K562 (cell line): ENCODE measurements around the gene ALDH3B2. TPM values are rescaled to one million over a fixed set of nuclear protein-coding genes. Genes with fewer than 3 reads are reported as not detected.
A peak's percentile ranks its signal among the peaks of the same experiment; 100 is the strongest.

Experiments used
- CEBPB ChIP-seq: fragments of 450-650 bp; IDR thresholded peaks from 2 replicates; pipeline ENCODE4 v1.6.1; 2016; ENCODE audit warnings: missing genetic modification characterization, missing compliant biosample characterization
- CXXC5 ChIP-seq: fragments of 250-450 bp; sonication (Bioruptor Pico); IDR thresholded peaks from 2 replicates; pipeline ENCODE4 v1.8.0; 2022; ENCODE audit warnings: inconsistent platforms, mild to moderate bottlenecking, moderate library complexity
- DPF2 ChIP-seq: fragments of 450-650 bp; IDR thresholded peaks from 2 replicates; pipeline ENCODE4 v1.6.1; 2016
- FOSL1 ChIP-seq: fragments of 200-800 bp; sonication (Bioruptor generic); conservative IDR thresholded peaks from 2 replicates; pipeline ENCODE4 v1.6.1; 2016; ENCODE audit warnings: missing genetic modification characterization, missing compliant biosample characterization
- RBBP5 ChIP-seq: fragments of 200-600 bp; sonication (generic); IDR thresholded peaks from 2 replicates; pipeline ENCODE4 v1.6.1; 2012; ENCODE audit warnings: borderline replicate concordance, mild to moderate bottlenecking, low read length, control low read depth, inconsistent platforms; ENCODE audit not compliant: insufficient read depth, poor library complexity, severe bottlenecking
- RBM22 ChIP-seq: fragments of 200-400 bp; formaldehyde crosslinking; IDR thresholded peaks from 2 replicates; pipeline ENCODE4 v1.6.1; 2018; ENCODE audit warnings: low read length, low read depth; ENCODE audit not compliant: poor library complexity, severe bottlenecking
- SNIP1 ChIP-seq: fragments of 450-650 bp; IDR thresholded peaks from 2 replicates; pipeline ENCODE4 v1.7.1; 2017; ENCODE audit warnings: low read depth, mild to moderate bottlenecking
- SNRNP70 ChIP-seq: fragments of 200-400 bp; formaldehyde crosslinking; optimal IDR thresholded peaks from 2 replicates; pipeline ENCODE3; 2017; ENCODE audit warnings: low read depth, low read length
- TAF1 ChIP-seq: IDR thresholded peaks from 2 replicates; pipeline ENCODE4 v1.6.1; 2011; ENCODE audit warnings: mild to moderate bottlenecking, low read length, moderate library complexity; ENCODE audit not compliant: insufficient read depth, control insufficient read depth, severe bottlenecking; ENCODE audit errors: extremely low read depth
- TSC22D4 ChIP-seq: fragments of 450-650 bp; IDR thresholded peaks from 2 replicates; pipeline ENCODE4 v1.6.1; 2016; ENCODE audit warnings: missing genetic modification characterization, missing biosample characterization, control low read depth
- XRCC3 ChIP-seq: fragments of 450-650 bp; IDR thresholded peaks from 2 replicates; pipeline ENCODE4 v1.6.1; 2017; ENCODE audit warnings: mild to moderate bottlenecking, moderate library complexity
- ZNF143 ChIP-seq: sonication (generic); formaldehyde crosslinking; IDR thresholded peaks from 2 replicates; pipeline ENCODE4 v1.9.0; 2022; ENCODE audit warnings: mild to moderate bottlenecking, missing genetic modification reagents
- ZNF699 ChIP-seq: fragments of 250-450 bp; sonication (Bioruptor Pico); IDR thresholded peaks from 2 replicates; pipeline ENCODE4 v1.8.0; 2021; ENCODE audit warnings: mild to moderate bottlenecking, moderate library complexity; ENCODE audit not compliant: insufficient replicate concordance
- polyA plus RNA-seq, 8 experiments: library from polyadenylated mRNA; depleted of rRNA in 4 of 8; stranded (reverse) in 5 of 8; unstranded in 3 of 8; fragments of >200 nt; fragmentation: Nextera tagmentation in 2 of 8; fragmentation: Illumina TruSeq in 1 of 8; extraction: Ambion mirVana in 2 of 8; extraction: Trizol in 1 of 8; gene quantifications; 2 replicates each; pipeline versions ENCODE4 v1.2.1 to v1.2.3, GENCODE V29; 2011 to 2014; ENCODE audit warnings: inconsistent platforms in 1 of 8, missing spikeins in 1 of 8
- total RNA-seq, 7 experiments: library from RNA; depleted of rRNA in 6 of 7; stranded (reverse); fragments of >200 nt in 6 of 7; fragmentation: Illumina TruSeq in 2 of 7; extraction: Trizol in 2 of 7; gene quantifications; 2 replicates each; pipeline versions ENCODE4 v1.2.1 to v1.2.3, GENCODE V29; 2011 to 2021; ENCODE audit warnings: low replicate concordance in 1 of 7
- TF ChIP-seq, protein P1 (sequence below): fragments of 250-450 bp; sonication (Bioruptor Pico); IDR thresholded peaks from 2 replicates; pipeline ENCODE4 v1.4.0; 2020; ENCODE audit warnings: mild to moderate bottlenecking, moderate library complexity
- TF ChIP-seq, protein P2 (sequence below): sonication (generic); formaldehyde crosslinking; IDR thresholded peaks from 2 replicates; pipeline ENCODE4 v1.8.0; 2022; ENCODE audit warnings: mild to moderate bottlenecking, missing genetic modification reagents
- TF ChIP-seq, protein P3 (sequence below): sonication (generic); formaldehyde crosslinking; IDR thresholded peaks from 2 replicates; pipeline ENCODE4 v1.5.0; 2020; ENCODE audit warnings: missing genetic modification reagents
- TF ChIP-seq, protein P4 (sequence below): fragments of 250-450 bp; sonication (Bioruptor Pico); IDR thresholded peaks from 2 replicates; pipeline ENCODE4 v1.4.0; 2020; ENCODE audit warnings: mild to moderate bottlenecking
- TF ChIP-seq, protein P5 (sequence below), 3 experiments: fragments of 200-800 bp in 1 of 3; sonication (Bioruptor generic) in 1 of 3; sonication (generic) in 1 of 3; formaldehyde crosslinking in 1 of 3; IDR thresholded peaks; 2 replicates each; pipeline versions ENCODE4 v1.6.1 to v1.8.0; 2016 to 2022; ENCODE audit warnings: mild to moderate bottlenecking in 2 of 3, missing compliant biosample characterization in 2 of 3, missing genetic modification characterization in 2 of 3, missing genetic modification reagents in 1 of 3
- TF ChIP-seq, protein P6 (sequence below): IDR thresholded peaks from 3 replicates; pipeline ENCODE4 v1.6.1; 2011; ENCODE audit warnings: borderline replicate concordance, mild to moderate bottlenecking; ENCODE audit not compliant: insufficient read length, insufficient read depth

The ALDH3B2 gene
- total and polyA plus RNA-seq, 9 of the 15 experiments (the other 6 are each of a cell fraction or from before 2014, with no cell fraction given): not detected

DNA sequence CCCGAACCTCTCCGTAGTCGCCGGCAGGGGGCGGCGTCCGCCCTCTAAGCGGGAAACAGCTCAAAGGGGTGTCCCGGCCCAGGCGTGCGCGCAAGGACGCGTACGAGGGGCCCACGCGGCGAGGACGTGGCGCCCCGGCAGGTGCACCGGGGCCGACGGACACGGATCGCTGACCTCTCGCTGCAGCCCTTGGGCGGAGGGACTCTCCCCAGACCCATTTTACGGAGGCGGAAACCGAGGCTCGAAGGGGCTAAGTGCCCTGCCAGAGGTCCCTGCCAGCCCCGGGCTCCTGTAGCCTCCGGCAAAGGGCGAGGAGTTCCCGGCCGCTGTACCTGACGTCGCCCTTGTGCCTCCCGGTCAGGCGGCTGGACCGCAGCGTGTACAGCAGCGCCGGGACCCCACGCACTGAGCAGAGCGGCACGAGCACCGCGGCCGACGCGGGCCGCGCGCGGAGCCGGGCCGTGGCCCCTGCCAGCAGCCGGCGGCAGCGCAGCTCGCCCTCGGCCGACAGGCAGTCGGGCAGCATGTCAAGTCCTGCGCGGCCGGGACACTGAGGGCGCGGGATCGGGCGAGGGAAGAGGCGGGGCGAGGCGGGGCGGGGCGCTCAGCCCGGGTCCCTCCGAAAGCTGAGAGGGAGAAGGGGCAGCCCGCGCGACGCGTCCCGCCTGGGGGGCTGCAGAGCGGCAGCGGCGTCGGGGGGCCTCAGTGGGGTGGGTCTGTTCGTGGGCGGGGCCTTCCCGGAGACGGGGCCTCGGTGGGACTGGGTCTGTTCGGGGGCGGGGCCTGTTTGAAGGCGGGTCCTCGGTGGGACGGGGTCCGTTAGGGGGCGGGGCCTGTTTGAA is 44.8 kb downstream of the ALDH3B2 start, which contains the start of gene NUDT8 (continued):
- TF ChIP-seq, protein P1, sequence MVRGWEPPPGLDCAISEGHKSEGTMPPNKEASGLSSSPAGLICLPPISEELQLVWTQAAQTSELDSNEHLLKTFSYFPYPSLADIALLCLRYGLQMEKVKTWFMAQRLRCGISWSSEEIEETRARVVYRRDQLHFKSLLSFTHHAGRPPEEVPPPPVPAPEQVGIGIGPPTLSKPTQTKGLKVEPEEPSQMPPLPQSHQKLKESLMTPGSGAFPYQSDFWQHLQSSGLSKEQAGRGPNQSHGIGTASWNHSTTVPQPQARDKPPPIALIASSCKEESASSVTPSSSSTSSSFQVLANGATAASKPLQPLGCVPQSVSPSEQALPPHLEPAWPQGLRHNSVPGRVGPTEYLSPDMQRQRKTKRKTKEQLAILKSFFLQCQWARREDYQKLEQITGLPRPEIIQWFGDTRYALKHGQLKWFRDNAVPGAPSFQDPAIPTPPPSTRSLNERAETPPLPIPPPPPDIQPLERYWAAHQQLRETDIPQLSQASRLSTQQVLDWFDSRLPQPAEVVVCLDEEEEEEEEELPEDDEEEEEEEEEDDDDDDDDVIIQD (CRISPR knock-in tag): no peak
- TF ChIP-seq TAF1 (peak; percentile 54), FOSL1 (tag) (peak; percentile 36; the same call in 1 of the 2 replicates), RBM22 (no peak), ZNF143 (CRISPR knock-in tag) (peak; percentile 57; the same call in 1 of the 2 replicates), SNRNP70 (no peak), DPF2 (no peak), RBBP5 (peak; percentile 47), TSC22D4 (tag) (no peak), CEBPB (tag) (no peak), SNIP1 (no peak), ZNF699 (no peak), CXXC5 (peak; percentile 96), XRCC3 (no peak)
- TF ChIP-seq, protein P2, sequence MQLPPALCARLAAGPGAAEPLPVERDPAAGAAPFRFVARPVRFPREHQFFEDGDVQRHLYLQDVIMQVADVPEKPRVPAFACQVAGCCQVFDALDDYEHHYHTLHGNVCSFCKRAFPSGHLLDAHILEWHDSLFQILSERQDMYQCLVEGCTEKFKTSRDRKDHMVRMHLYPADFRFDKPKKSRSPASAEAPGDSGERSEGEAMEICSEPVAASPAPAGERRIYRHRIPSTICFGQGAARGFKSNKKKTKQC (CRISPR knock-in tag): peak; percentile 95
- TF ChIP-seq, protein P3, sequence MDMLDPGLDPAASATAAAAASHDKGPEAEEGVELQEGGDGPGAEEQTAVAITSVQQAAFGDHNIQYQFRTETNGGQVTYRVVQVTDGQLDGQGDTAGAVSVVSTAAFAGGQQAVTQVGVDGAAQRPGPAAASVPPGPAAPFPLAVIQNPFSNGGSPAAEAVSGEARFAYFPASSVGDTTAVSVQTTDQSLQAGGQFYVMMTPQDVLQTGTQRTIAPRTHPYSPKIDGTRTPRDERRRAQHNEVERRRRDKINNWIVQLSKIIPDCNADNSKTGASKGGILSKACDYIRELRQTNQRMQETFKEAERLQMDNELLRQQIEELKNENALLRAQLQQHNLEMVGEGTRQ (CRISPR knock-in tag): no peak
- TF ChIP-seq, protein P4, sequence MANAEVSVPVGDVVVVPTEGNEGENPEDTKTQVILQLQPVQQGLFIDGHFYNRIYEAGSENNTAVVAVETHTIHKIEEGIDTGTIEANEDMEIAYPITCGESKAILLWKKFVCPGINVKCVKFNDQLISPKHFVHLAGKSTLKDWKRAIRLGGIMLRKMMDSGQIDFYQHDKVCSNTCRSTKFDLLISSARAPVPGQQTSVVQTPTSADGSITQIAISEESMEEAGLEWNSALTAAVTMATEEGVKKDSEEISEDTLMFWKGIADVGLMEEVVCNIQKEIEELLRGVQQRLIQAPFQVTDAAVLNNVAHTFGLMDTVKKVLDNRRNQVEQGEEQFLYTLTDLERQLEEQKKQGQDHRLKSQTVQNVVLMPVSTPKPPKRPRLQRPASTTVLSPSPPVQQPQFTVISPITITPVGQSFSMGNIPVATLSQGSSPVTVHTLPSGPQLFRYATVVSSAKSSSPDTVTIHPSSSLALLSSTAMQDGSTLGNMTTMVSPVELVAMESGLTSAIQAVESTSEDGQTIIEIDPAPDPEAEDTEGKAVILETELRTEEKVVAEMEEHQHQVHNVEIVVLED (CRISPR knock-in tag): peak; percentile 60
- TF ChIP-seq, protein P5, sequence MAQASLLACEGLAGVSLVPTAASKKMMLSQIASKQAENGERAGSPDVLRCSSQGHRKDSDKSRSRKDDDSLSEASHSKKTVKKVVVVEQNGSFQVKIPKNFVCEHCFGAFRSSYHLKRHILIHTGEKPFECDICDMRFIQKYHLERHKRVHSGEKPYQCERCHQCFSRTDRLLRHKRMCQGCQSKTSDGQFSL (CRISPR knock-in tag; IDR thresholded peaks at IDR 0.05): peak; percentile 48; the same call in 1 of the 2 replicates
- TF ChIP-seq, protein P5 (tag; IDR thresholded peaks at IDR 0.05): no peak
- TF ChIP-seq, protein P6, sequence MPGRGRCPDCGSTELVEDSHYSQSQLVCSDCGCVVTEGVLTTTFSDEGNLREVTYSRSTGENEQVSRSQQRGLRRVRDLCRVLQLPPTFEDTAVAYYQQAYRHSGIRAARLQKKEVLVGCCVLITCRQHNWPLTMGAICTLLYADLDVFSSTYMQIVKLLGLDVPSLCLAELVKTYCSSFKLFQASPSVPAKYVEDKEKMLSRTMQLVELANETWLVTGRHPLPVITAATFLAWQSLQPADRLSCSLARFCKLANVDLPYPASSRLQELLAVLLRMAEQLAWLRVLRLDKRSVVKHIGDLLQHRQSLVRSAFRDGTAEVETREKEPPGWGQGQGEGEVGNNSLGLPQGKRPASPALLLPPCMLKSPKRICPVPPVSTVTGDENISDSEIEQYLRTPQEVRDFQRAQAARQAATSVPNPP: no peak
